OCI-LY1 (cell line): ENCODE results near the gene KCNT1.

ENCODE experiments used
- H2AFZ ChIP-seq: fragments of 200-600 bp; sonication (generic), shearing (Covaris generic); 2 replicates; pipeline ENCODE4 v1.6.0; 2014; ENCODE audit warnings: antibody characterized with exemption, mild to moderate bottlenecking, low read length
- H3F3A ChIP-seq: fragments of 200-600 bp; sonication (generic), shearing (Covaris generic); 2 replicates; pipeline ENCODE4 v1.6.0; 2014; ENCODE audit warnings: mild to moderate bottlenecking, antibody characterized with exemption, low read length, moderate library complexity; ENCODE audit not compliant: insufficient read depth
- H3K27ac ChIP-seq: fragments of 200-600 bp; sonication (generic); 2 replicates; pipeline ENCODE4 v1.5.1; 2014; ENCODE audit warnings: low read length, mixed run types, mild to moderate bottlenecking, low read depth; ENCODE audit not compliant: poor library complexity, severe bottlenecking
- H3K27me3 ChIP-seq: fragments of 200-600 bp; sonication (generic); 2 replicates; pipeline ENCODE4 v1.6.0; 2014; ENCODE audit warnings: antibody characterized with exemption, mild to moderate bottlenecking, low read length, moderate library complexity; ENCODE audit not compliant: insufficient read depth
- H3K36me3 ChIP-seq: fragments of 200-600 bp; sonication (generic); 2 replicates; pipeline ENCODE4 v1.6.1; 2014; ENCODE audit warnings: mild to moderate bottlenecking, antibody characterized with exemption, low read length, moderate library complexity, mixed read lengths; ENCODE audit not compliant: insufficient read depth
- H3K4me1 ChIP-seq: fragments of 200-600 bp; sonication (generic); 2 replicates; pipeline ENCODE4 v1.5.1; 2014; ENCODE audit warnings: mild to moderate bottlenecking, low read length, moderate library complexity; ENCODE audit not compliant: insufficient read depth, severe bottlenecking
- H3K4me2 ChIP-seq: fragments of 200-600 bp; sonication (generic), shearing (Covaris generic); 2 replicates; pipeline ENCODE4 v1.6.1; 2014; ENCODE audit warnings: low read length
- H3K4me3 ChIP-seq: fragments of 200-600 bp; sonication (generic); 2 replicates; pipeline ENCODE4 v1.5.1; 2014; ENCODE audit warnings: low read length, low read depth, mild to moderate bottlenecking, mixed read lengths; ENCODE audit not compliant: poor library complexity, severe bottlenecking
- H3K79me2 ChIP-seq: fragments of 200-600 bp; shearing (Covaris generic); 2 replicates; pipeline ENCODE4 v1.6.1; 2016; ENCODE audit warnings: mixed run types, low read length, mixed read lengths; ENCODE audit not compliant: insufficient read depth
- H3K9ac ChIP-seq: fragments of 200-600 bp; sonication (generic), shearing (Covaris generic); 2 replicates; pipeline ENCODE4 v1.6.1; 2014; ENCODE audit warnings: mild to moderate bottlenecking, low read length, mixed read lengths
- H3K9me2 ChIP-seq: fragments of 200-600 bp; sonication (generic), shearing (Covaris generic); 2 replicates; pipeline ENCODE4 v1.6.1; 2014; ENCODE audit warnings: low read depth, mild to moderate bottlenecking, low read length, mixed read lengths
- H3K9me3 ChIP-seq: fragments of 200-600 bp; shearing (Covaris generic); 2 replicates; pipeline ENCODE4 v1.6.1; 2014; ENCODE audit warnings: low read length, mixed read lengths
- H4K20me1 ChIP-seq: fragments of 200-600 bp; sonication (generic), shearing (Covaris generic); 2 replicates; pipeline ENCODE4 v1.6.0; 2016; ENCODE audit warnings: mild to moderate bottlenecking, low read length; ENCODE audit not compliant: insufficient read depth
- EZH2 ChIP-seq: fragments of 200-600 bp; sonication (generic), shearing (Covaris generic); IDR thresholded peaks from 2 replicates; pipeline ENCODE4 v1.8.0; 2017; ENCODE audit warnings: borderline replicate concordance, mixed run types, mild to moderate bottlenecking, antibody characterized with exemption, low read length, moderate library complexity, mixed read lengths
- TF ChIP-seq, protein P1 (sequence below): fragments of 200-600 bp; sonication (generic), shearing (Covaris generic); IDR thresholded peaks from 2 replicates; pipeline ENCODE4 v1.5.1; 2017; ENCODE audit warnings: mild to moderate bottlenecking, antibody characterized with exemption, low read length, moderate library complexity, mixed read lengths

Gene KCNT1

DNA sequence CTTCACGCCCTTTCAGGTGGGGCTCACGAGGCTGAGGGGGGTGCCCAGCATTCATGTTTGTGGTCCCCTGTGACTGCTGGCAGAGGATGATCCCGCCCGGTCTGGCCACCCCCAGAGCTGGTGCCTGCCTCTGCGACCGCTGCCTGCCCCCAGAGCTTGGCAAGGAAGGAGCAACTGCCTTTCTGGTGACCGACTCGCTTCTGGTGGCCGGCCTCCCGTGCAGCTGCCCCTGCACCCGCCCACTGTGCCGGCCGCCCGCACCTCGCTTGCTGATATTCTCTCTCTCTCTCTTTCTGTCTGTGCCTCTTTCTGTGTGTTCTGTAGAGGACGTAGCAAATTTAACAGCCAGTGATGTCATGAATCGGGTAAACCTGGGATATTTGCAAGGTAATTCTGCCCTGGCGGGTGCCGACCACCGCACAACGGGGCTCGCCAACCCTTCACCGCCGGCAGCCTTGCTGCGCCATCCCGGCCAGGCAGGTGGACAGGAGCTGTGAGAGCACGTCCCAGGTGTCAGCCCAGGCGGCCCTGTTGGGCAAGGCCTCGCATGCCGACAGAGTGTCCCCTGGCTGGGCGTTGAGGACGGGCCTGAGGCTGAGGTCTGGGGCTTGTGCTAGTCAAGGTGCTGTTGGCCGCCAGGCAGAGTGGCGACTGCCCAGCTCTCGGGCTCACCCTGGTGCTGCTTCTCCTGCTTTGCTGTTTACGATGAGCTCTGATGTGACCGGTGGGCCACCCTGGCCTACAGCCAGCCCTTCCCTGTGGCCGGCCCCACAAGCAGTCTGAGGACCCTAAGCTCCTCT is 86.0 kb downstream of the KCNT1 start:
- no peak overlapping the region for H3K4me3 ChIP-seq
- no peaks in the 10 kb centered on the region for H3K9me2 ChIP-seq
- no peak overlapping the region for H3K4me2 ChIP-seq
- H3K27ac ChIP-seq: no peak overlapping the region
- TF ChIP-seq, protein P1, sequence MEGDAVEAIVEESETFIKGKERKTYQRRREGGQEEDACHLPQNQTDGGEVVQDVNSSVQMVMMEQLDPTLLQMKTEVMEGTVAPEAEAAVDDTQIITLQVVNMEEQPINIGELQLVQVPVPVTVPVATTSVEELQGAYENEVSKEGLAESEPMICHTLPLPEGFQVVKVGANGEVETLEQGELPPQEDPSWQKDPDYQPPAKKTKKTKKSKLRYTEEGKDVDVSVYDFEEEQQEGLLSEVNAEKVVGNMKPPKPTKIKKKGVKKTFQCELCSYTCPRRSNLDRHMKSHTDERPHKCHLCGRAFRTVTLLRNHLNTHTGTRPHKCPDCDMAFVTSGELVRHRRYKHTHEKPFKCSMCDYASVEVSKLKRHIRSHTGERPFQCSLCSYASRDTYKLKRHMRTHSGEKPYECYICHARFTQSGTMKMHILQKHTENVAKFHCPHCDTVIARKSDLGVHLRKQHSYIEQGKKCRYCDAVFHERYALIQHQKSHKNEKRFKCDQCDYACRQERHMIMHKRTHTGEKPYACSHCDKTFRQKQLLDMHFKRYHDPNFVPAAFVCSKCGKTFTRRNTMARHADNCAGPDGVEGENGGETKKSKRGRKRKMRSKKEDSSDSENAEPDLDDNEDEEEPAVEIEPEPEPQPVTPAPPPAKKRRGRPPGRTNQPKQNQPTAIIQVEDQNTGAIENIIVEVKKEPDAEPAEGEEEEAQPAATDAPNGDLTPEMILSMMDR: no peak
- H3K36me3 ChIP-seq: no peaks in the 10 kb centered on the region
- H3F3A ChIP-seq: no peaks in the 10 kb centered on the region
- no peaks in the 10 kb centered on the region for H3K9me3 ChIP-seq
- H3K9ac ChIP-seq: no peak overlapping the region
- H2AFZ ChIP-seq: no peak overlapping the region
- H3K4me1 ChIP-seq: no peaks in the 10 kb centered on the region
- H3K27me3 ChIP-seq: no peaks in the 10 kb centered on the region; the same call in 1 of the 2 replicates
- H3K79me2 ChIP-seq: no peaks in the 10 kb centered on the region
- no peaks in the 10 kb centered on the region for H4K20me1 ChIP-seq

DNA sequence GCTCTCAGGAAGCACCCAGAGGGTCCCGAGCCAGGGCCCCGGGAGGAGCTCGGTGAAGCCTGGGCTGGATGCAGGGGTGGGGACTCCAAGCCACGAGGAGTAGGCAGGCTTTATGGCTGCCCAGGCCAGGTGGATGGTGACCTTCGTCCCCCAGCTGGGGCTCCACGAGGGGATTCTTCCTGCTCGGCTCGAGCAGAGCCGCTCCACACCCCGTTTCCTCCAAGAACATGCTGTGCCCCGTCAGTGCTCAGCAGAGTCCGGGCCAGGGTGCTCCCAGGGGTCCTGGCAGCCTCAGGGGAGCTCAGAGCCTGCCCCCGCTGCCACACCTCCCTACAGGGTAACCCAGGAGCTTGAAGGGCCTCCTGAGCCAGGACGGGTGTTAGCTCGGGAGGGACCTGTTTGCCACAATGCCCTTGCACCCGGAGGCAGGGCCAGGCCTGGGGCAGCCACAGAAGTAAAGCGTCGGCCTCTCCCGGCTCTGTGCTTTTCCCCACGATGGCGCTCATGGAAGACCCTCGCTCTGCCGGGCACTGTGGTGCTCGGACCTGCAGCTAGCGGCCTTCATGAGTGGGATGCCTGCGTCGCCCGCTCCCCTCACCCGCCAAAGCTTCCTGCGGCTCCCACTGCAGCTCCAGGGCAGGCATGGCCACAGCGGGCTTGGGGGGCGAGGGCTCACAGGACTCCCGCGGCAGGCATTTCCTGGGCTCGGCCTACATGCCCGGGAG is 86.8 kb downstream of the KCNT1 start:
- no peaks in the 10 kb centered on the region for H3K36me3 ChIP-seq
- H3F3A ChIP-seq: no peaks in the 10 kb centered on the region
- H3K27me3 ChIP-seq: no peaks in the 10 kb centered on the region; the same call in 1 of the 2 replicates
- no peaks in the 10 kb centered on the region for H3K4me1 ChIP-seq
- H3K9me2 ChIP-seq: no peaks in the 10 kb centered on the region
- H3K4me2 ChIP-seq: no peak overlapping the region
- H2AFZ ChIP-seq: no peak overlapping the region
- H3K9me3 ChIP-seq: no peaks in the 10 kb centered on the region
- H3K27ac ChIP-seq: no peak overlapping the region
- H4K20me1 ChIP-seq: no peaks in the 10 kb centered on the region
- no peaks in the 10 kb centered on the region for H3K79me2 ChIP-seq
- H3K9ac ChIP-seq: no peak overlapping the region
- no peak overlapping the region for H3K4me3 ChIP-seq
- TF ChIP-seq, protein P1: no peak
- no peak for TF ChIP-seq EZH2

DNA sequence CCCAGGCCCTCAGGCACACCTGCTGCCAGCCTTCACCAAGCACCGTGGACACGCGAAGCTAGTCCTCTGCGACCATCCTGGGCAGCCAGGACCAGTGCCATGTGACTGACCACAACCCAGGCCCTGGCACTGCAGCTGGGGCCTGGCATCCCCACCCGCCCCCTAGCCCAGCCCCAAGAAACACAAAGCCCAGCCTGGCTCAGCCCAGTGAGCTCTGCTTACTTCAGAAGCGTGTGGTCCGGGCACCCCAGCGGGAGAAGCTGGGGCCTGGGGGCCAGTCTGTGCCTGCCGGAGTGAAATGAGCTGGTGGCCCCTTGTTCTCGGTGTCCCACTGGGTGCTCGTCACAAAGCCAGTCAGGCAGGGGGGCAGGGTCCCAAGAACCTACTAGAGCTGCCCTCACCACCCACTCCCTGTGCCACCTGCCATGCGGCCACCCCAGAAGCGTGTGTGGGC is 87.9 kb downstream of the KCNT1 start:
- Histone ChIP-seq H3K9me3 (no peaks in the 10 kb centered on the region), H3K4me1 (no peaks in the 10 kb centered on the region), H3K27ac (no peak overlapping the region), H3F3A (no peaks in the 10 kb centered on the region), H4K20me1 (no peaks in the 10 kb centered on the region), H3K27me3 (no peaks in the 10 kb centered on the region; the same call in 1 of the 2 replicates), H3K79me2 (no peaks in the 10 kb centered on the region), H3K4me3 (no peak overlapping the region), H3K9me2 (no peaks in the 10 kb centered on the region), H3K4me2 (no peak overlapping the region), H3K36me3 (no peaks in the 10 kb centered on the region), H3K9ac (no peak overlapping the region), H2AFZ (no peak overlapping the region)
- TF ChIP-seq, protein P1: no peak
- TF ChIP-seq EZH2: no peak
